ENCODE results near the gene AGPS.

Gene AGPS

GRCh38 chr2:177554365-177554764 lies 161.8 kb downstream of the AGPS start:
- no peak for DNase-seq

GRCh38 chr2:177556153-177556552 lies 163.6 kb downstream of the AGPS start:
- no peak for DNase-seq

- DNase-seq, result no peak
Measured at GRCh38 chr2:177557794-177558193, 165.2 kb downstream of the AGPS start.

GRCh38 chr2:177559638-177560037 lies 167.1 kb downstream of the AGPS start:
- no peak for DNase-seq

GRCh38 chr2:177568390-177568789 lies 175.8 kb downstream of the AGPS start:
- no peak for DNase-seq

- no peak for DNase-seq
Measured at GRCh38 chr2:177568893-177569292, 176.3 kb downstream of the AGPS start.

GRCh38 chr2:177572236-177572671 lies 179.7 kb downstream of the AGPS start:
- no peak for DNase-seq

- DNase-seq, result no peak
Measured at GRCh38 chr2:177573120-177573519, 180.5 kb downstream of the AGPS start.

- no peak for DNase-seq
Measured at GRCh38 chr2:177574356-177574755, 181.8 kb downstream of the AGPS start.

GRCh38 chr2:177575358-177575757 lies 182.8 kb downstream of the AGPS start:
- no peak for DNase-seq

GRCh38 chr2:177577075-177577474 lies 184.5 kb downstream of the AGPS start:
- no peak for DNase-seq

- no peak for DNase-seq
Measured at GRCh38 chr2:177578454-177578853, 185.9 kb downstream of the AGPS start.

GRCh38 chr2:177579486-177580036 lies 187.0 kb downstream of the AGPS start:
- DNase-seq, result no peak

GRCh38 chr2:177582000-177582399 lies 189.4 kb downstream of the AGPS start:
- no peak for DNase-seq

- no peak for DNase-seq
Measured at GRCh38 chr2:177584030-177584692, 191.6 kb downstream of the AGPS start.

- DNase-seq, result no peak
Measured at GRCh38 chr2:177585234-177585863, 192.8 kb downstream of the AGPS start.

GRCh38 chr2:177586154-177586553 lies 193.6 kb downstream of the AGPS start:
- no peak for DNase-seq

GRCh38 chr2:177587371-177587770 lies 194.8 kb downstream of the AGPS start:
- no peak for DNase-seq

GRCh38 chr2:177588671-177589070 lies 196.1 kb downstream of the AGPS start:
- no peak for DNase-seq

- DNase-seq, result no peak
Measured at GRCh38 chr2:177589186-177589585, 196.6 kb downstream of the AGPS start.

- DNase-seq, result no peak
Measured at GRCh38 chr2:177592397-177592796, 199.8 kb downstream of the AGPS start.

GRCh38 chr2:177592945-177593344 lies 200.4 kb downstream of the AGPS start:
- no peak for DNase-seq

- DNase-seq, result no peak
Measured at GRCh38 chr2:177593402-177593801, 200.8 kb downstream of the AGPS start.

All from activated CD8-positive, alpha-beta memory T cell treated with anti-CD3 and anti-CD28 coated beads, Interleukin-2, amount 50 U/mL, for 48 hours (primary cell).